Heart right ventricle (tissue), 16 donors: Measurements from ENCODE around the gene DCPS. TPM values are rescaled to one million over a fixed set of nuclear protein-coding genes. Genes with fewer than 3 reads are reported as not detected.

Experiments used
- ATAC-seq, 8 donors: fragments of 200-7000 bp; cut with Tn5 transposase; one replicate each; pipeline ENCODE4 v1.9.1; 2020; ENCODE audit warnings: mild to moderate bottlenecking in 8 of 8, moderate library complexity in 8 of 8, moderate number of reproducible peaks in 1 of 8
- DNase-seq, 2 donors: peaks; one replicate each; pipeline ENCODE4 v3.0.0-alpha.2; 2020
- H3K27ac ChIP-seq, 10 donors: fragments of 200-600 bp; sonication (generic) in 2 of 10; one replicate each; pipeline versions ENCODE4 v1.5.0 to v1.8.0; 2020 to 2022; ENCODE audit warnings: mild to moderate bottlenecking in 3 of 10
- H3K27me3 ChIP-seq, 7 donors: fragments of 200-600 bp; one replicate each; pipeline ENCODE4 v1.8.0; 2021 to 2022; ENCODE audit warnings: mild to moderate bottlenecking in 2 of 7
- H3K36me3 ChIP-seq, 9 donors: fragments of 200-600 bp; sonication (generic) in 1 of 9; one replicate each; pipeline versions ENCODE4 v1.5.0 to v1.8.0; 2020 to 2022; ENCODE audit warnings: mild to moderate bottlenecking in 2 of 9
- H3K4me1 ChIP-seq, 9 donors: fragments of 200-600 bp; sonication (generic) in 1 of 9; one replicate each; pipeline versions ENCODE4 v1.5.0 to v1.8.0; 2020 to 2022; ENCODE audit warnings: mild to moderate bottlenecking in 4 of 9
- H3K4me3 ChIP-seq, 10 donors: fragments of 200-600 bp; sonication (generic) in 2 of 10; one replicate each; pipeline versions ENCODE4 v1.5.0 to v1.8.0; 2020 to 2022; ENCODE audit warnings: mild to moderate bottlenecking in 7 of 10, moderate library complexity in 2 of 10
- H3K9me3 ChIP-seq, 11 donors: fragments of 200-600 bp in 10 of 11; sonication (generic) in 2 of 11; one replicate each; pipeline versions ENCODE4 v1.5.0 to v1.8.0; 2013 to 2022; ENCODE audit warnings: mild to moderate bottlenecking in 2 of 11, control low read depth in 1 of 11, moderate library complexity in 1 of 11
- CTCF ChIP-seq, 9 donors: fragments of 200-600 bp; sonication (generic) in 2 of 9; IDR thresholded peaks; one replicate each; pipeline versions ENCODE4 v1.5.0 to v1.8.0; 2021 to 2022; ENCODE audit warnings: antibody characterized with exemption in 9 of 9, mild to moderate bottlenecking in 5 of 9, moderate library complexity in 1 of 9
- WGBS, 2 donors: extraction: QIAGEN DNeasy Blood & Tissue Kit; methylation state at CpG; one replicate each; pipeline ENCODE4 v1.1.7; 2013; ENCODE audit warnings: inconsistent platforms in 1 of 2; 5-methylcytosine and 5-hydroxymethylcytosine counted together
- intact Hi-C, 10 donors: fragments of 100-400 bp; cut with DNase I; formaldehyde crosslinking; loops; one replicate each; pipeline versions ENCODE4 v1.11.1 to v1.14.2; 2022
- polyA plus RNA-seq, 2 donors: library from polyadenylated mRNA; stranded (reverse); fragments of 200-250 nt; gene quantifications; one replicate each; pipeline ENCODE4 v1.2.3, GENCODE V29; 2013
- total RNA-seq, 10 donors: library from RNA; stranded (reverse); fragmentation: NEBNext Ultra II Directional in 3 of 10; extraction: Animal tissue kit (Norgen Biotek cat#: 25700) in 3 of 10; gene quantifications; one replicate each; pipeline versions ENCODE4 v1.2.1 to v1.2.4, GENCODE V29; 2021 to 2023
- donor health status: Arrhythmogenic right ventricular cardiomyopathy.
- donor health status: ischemic (EF 13 %, LVEDD 7.1; RV severe dilation, severe dysfunction).
- donor health status: healthy with polysubstance abuse.
- donor health status: DM: no; HTN: yes; CAD: no.
- donor health status: DM: no; HTN: no; CAD: no.
- donor health status: ischemic (EF 25% LVEDD 6.9; RV normal size, moderate dysfunction).
- donor health status: ischemic (EF 25% LVEDD 5.7; RV mildly dilated, moderate dysfunction).
- donor health status: healthy.
- donor health status: DM: yes; HTN: yes; CAD: no.
- donor health status: Ischemic cardiomyopathy.
- donor health status: ischemic (EF 35%, LVEDD 5.7; RV mildly dilated, moderate dysfunction).
- donor health status: nonischemic (EF 11% LVEDD 7.7; RV severe dilation, severe dysfunction).
- donor health status: DM: yes; HTN: yes; CAD: no.
- donor health status: PGD.
- donor health status: ischemic (EF 29% LVEDD 5.4; RV normal size, mild dysfunction).
- donor health status: nonischemic (EF 23%, LVEDD 6.1; RV moderate dilation, normal function).

The DCPS gene
- total and polyA plus RNA-seq, 12 donors = 6.5 to 17.3 (median 10.6) TPM

GRCh38 chr11:126347751-126348668, 44.1 kb downstream of the DCPS start:
- Histone ChIP-seq H3K4me3 (no peak overlapping the region), H3K4me1 (peaks cover 28 to 81% (median 77%) of the 10 kb centered on the region in 9 donors), H3K27ac (peak overlapping the region; percentile 36 to 86 (median 70)), H3K27me3 (no peaks in the 10 kb centered on the region), H3K9me3 (no peaks in the 10 kb centered on the region), H3K36me3 (peaks cover 0 to 27% (median 7%) of the 10 kb centered on the region in 9 donors)
- TF ChIP-seq CTCF (IDR thresholded peaks at IDR 0.05) = no peak
- intact Hi-C loops = loop anchor here in 2 of 10 donors (2.0 kb wide), 2 partner anchors 25 to 45 kb away; no protein-coding TSS in a partner anchor
- DNase-seq (no peak), ATAC-seq (peak in 7 of 8 donors; percentile 2 to 68 (median 46))
- 51 to 61% methylated on average over 17 of the region's 17 CpGs for WGBS, 2 donors

- Histone ChIP-seq H3K4me1 (peaks cover 32 to 91% (median 87%) of the 10 kb centered on the region in 9 donors), H3K27me3 (no peaks in the 10 kb centered on the region), H3K9me3 (no peaks in the 10 kb centered on the region), H3K27ac (peak overlapping the region; percentile 36 to 86 (median 70)), H3K36me3 (peaks cover 0 to 17% (median 0%) of the 10 kb centered on the region in 9 donors), H3K4me3 (no peak overlapping the region)
- no peak for TF ChIP-seq CTCF (IDR thresholded peaks at IDR 0.05)
- intact Hi-C loops = loop anchor here in 1 of 10 donors (2.0 kb wide), 1 partner anchor 44 kb away; no protein-coding TSS in a partner anchor
- WGBS, 2 donors = 33 to 36% methylated on average over 8 of the region's 8 CpGs
- ATAC-seq (peak; percentile 58 to 82 (median 71)), DNase-seq (peak in 1 of 2 donors; percentile 55)
Measured at GRCh38 chr11:126348806-126349582, 45.1 kb downstream of the DCPS start.

- H3K27me3 ChIP-seq = no peaks in the 10 kb centered on the region
- no peak for ATAC-seq
- peaks cover 29 to 94% (median 91%) of the 10 kb centered on the region in 9 donors for H3K4me1 ChIP-seq
- TF ChIP-seq CTCF (IDR thresholded peaks at IDR 0.05) = no peak
- peak overlapping the region in 8 of 10 donors; percentile 24 to 84 (median 56) for H3K27ac ChIP-seq
- H3K36me3 ChIP-seq = no peaks in the 10 kb centered on the region
- H3K9me3 ChIP-seq = no peaks in the 10 kb centered on the region
- intact Hi-C loops = loop anchor here in 4 of 10 donors (5.0 to 10.0 kb wide), 2 partner anchors 34 to 64 kb away; no protein-coding TSS in a partner anchor
- DNase-seq = no peak
- 59 to 61% methylated on average over 5 of the region's 5 CpGs for whole genome bisulfite sequencing, 2 donors
- no peak overlapping the region for H3K4me3 ChIP-seq
Measured at GRCh38 chr11:126350836-126351235, 47.0 kb downstream of the DCPS start.

- intact Hi-C loops = loop anchor here in 4 of 10 donors (5.0 to 10.0 kb wide), 2 partner anchors 35 to 63 kb away; no protein-coding TSS in a partner anchor
- H3K27ac ChIP-seq = peak overlapping the region in 6 of 10 donors; percentile 4 to 94 (median 35)
- no peak for DNase-seq
- 58 to 70% methylated on average over 3 of the region's 3 CpGs for WGBS, 2 donors
- no peak overlapping the region for H3K4me3 ChIP-seq
- no peak for TF ChIP-seq CTCF (IDR thresholded peaks at IDR 0.05)
- no peaks in the 10 kb centered on the region for H3K36me3 ChIP-seq
- no peak for ATAC-seq
- no peaks in the 10 kb centered on the region for H3K27me3 ChIP-seq
- peaks cover 35 to 93% (median 90%) of the 10 kb centered on the region in 9 donors for H3K4me1 ChIP-seq
- no peaks in the 10 kb centered on the region for H3K9me3 ChIP-seq
Measured at GRCh38 chr11:126352163-126352562, 48.3 kb downstream of the DCPS start.
